HEK293 (cell line): ENCODE results near the gene GGT5.

ENCODE experiments used
- BCL11B ChIP-seq: fragments of 450-650 bp; formaldehyde crosslinking; IDR thresholded peaks from 2 replicates; pipeline ENCODE4 v1.5.1; 2016; ENCODE audit warnings: low read depth, missing biosample characterization, missing genetic modification characterization
- CTCF ChIP-seq: fragments of 450-650 bp; formaldehyde crosslinking; IDR thresholded peaks from 2 replicates; pipeline ENCODE4 v1.5.1; 2016; ENCODE audit warnings: missing biosample characterization, missing genetic modification characterization
- EGR2 ChIP-seq: fragments of 450-650 bp; formaldehyde crosslinking; IDR thresholded peaks from 2 replicates; pipeline ENCODE4 v1.5.1; 2016; ENCODE audit warnings: low read depth, missing biosample characterization, missing genetic modification characterization
- GLIS2 ChIP-seq: fragments of 450-650 bp; formaldehyde crosslinking; IDR thresholded peaks from 2 replicates; pipeline ENCODE4 v1.5.1; 2016; ENCODE audit warnings: missing biosample characterization, missing genetic modification characterization
- HOXC10 ChIP-seq: sonication (generic); formaldehyde crosslinking; IDR thresholded peaks from 2 replicates; pipeline ENCODE4 v1.8.1; 2023; ENCODE audit warnings: mild to moderate bottlenecking, missing genetic modification reagents
- KLF7 ChIP-seq: fragments of 450-650 bp; formaldehyde crosslinking; IDR thresholded peaks from 2 replicates; pipeline ENCODE4 v1.5.1; 2016; ENCODE audit warnings: missing biosample characterization, missing genetic modification characterization, borderline replicate concordance
- PBX3 ChIP-seq: sonication (generic); formaldehyde crosslinking; IDR thresholded peaks from 2 replicates; pipeline ENCODE4 v1.8.1; 2022; ENCODE audit warnings: mild to moderate bottlenecking, moderate library complexity, missing genetic modification reagents
- SALL2 ChIP-seq: fragments of 450-650 bp; formaldehyde crosslinking; IDR thresholded peaks from 2 replicates; pipeline ENCODE4 v1.5.0; 2017; ENCODE audit warnings: missing biosample characterization, mild to moderate bottlenecking, missing genetic modification characterization, borderline replicate concordance
- SCRT2 ChIP-seq: fragments of 450-650 bp; formaldehyde crosslinking; IDR thresholded peaks from 2 replicates; pipeline ENCODE4 v1.5.1; 2016; ENCODE audit warnings: missing biosample characterization, missing genetic modification characterization
- ZBTB20 ChIP-seq: fragments of 450-650 bp; formaldehyde crosslinking; IDR thresholded peaks from 2 replicates; pipeline ENCODE4 v1.5.1; 2016; ENCODE audit warnings: missing biosample characterization, missing genetic modification characterization
- ZFHX2 ChIP-seq: fragments of 450-650 bp; formaldehyde crosslinking; conservative IDR thresholded peaks from 2 replicates; pipeline ENCODE4 v1.5.1; 2016; ENCODE audit warnings: missing biosample characterization, missing genetic modification characterization
- ZNF138 ChIP-seq: fragments of 450-650 bp; formaldehyde crosslinking; IDR thresholded peaks from 2 replicates; pipeline ENCODE4 v1.5.1; 2016; ENCODE audit warnings: missing biosample characterization, missing genetic modification characterization, borderline replicate concordance
- ZNF148 ChIP-seq: fragments of 450-650 bp; formaldehyde crosslinking; IDR thresholded peaks from 2 replicates; pipeline ENCODE4 v1.5.0; 2017; ENCODE audit warnings: missing biosample characterization, missing genetic modification characterization, borderline replicate concordance
- ZNF211 ChIP-seq: fragments of 450-650 bp; formaldehyde crosslinking; IDR thresholded peaks from 2 replicates; pipeline ENCODE4 v1.5.1; 2016; ENCODE audit warnings: low read depth, missing biosample characterization, missing genetic modification characterization
- ZNF239 ChIP-seq: fragments of 450-650 bp; formaldehyde crosslinking; IDR thresholded peaks from 2 replicates; pipeline ENCODE4 v1.5.1; 2016; ENCODE audit warnings: missing biosample characterization, missing genetic modification characterization
- ZNF280D ChIP-seq: fragments of 450-650 bp; formaldehyde crosslinking; IDR thresholded peaks from 2 replicates; pipeline ENCODE4 v1.5.1; 2016; ENCODE audit warnings: missing biosample characterization, missing genetic modification characterization
- ZNF354C ChIP-seq: fragments of 450-650 bp; formaldehyde crosslinking; IDR thresholded peaks from 2 replicates; pipeline ENCODE4 v1.5.1; 2016; ENCODE audit warnings: missing biosample characterization, missing genetic modification characterization, low read depth, borderline replicate concordance
- ZNF394 ChIP-seq: fragments of 450-650 bp; formaldehyde crosslinking; IDR thresholded peaks from 2 replicates; pipeline ENCODE4 v1.5.1; 2016; ENCODE audit warnings: missing biosample characterization, missing genetic modification characterization, mild to moderate bottlenecking, moderate library complexity, borderline replicate concordance
- ZNF416 ChIP-seq: fragments of 450-650 bp; formaldehyde crosslinking; IDR thresholded peaks from 2 replicates; pipeline ENCODE4 v1.5.1; 2016; ENCODE audit warnings: missing biosample characterization, missing genetic modification characterization
- ZNF580 ChIP-seq: fragments of 450-650 bp; formaldehyde crosslinking; IDR thresholded peaks from 2 replicates; pipeline ENCODE4 v1.5.1; 2016; ENCODE audit warnings: missing biosample characterization, missing genetic modification characterization
- ZNF610 ChIP-seq: fragments of 450-650 bp; formaldehyde crosslinking; IDR thresholded peaks from 2 replicates; pipeline ENCODE4 v1.5.1; 2016; ENCODE audit warnings: missing biosample characterization, missing genetic modification characterization, borderline replicate concordance
- ZNF623 ChIP-seq: fragments of 450-650 bp; formaldehyde crosslinking; IDR thresholded peaks from 2 replicates; pipeline ENCODE4 v1.5.1; 2016; ENCODE audit warnings: missing biosample characterization, missing genetic modification characterization
- ZNF664 ChIP-seq: fragments of 450-650 bp; formaldehyde crosslinking; IDR thresholded peaks from 2 replicates; pipeline ENCODE4 v1.5.1; 2016; ENCODE audit warnings: missing biosample characterization, missing genetic modification characterization
- ZNF707 ChIP-seq: fragments of 450-650 bp; formaldehyde crosslinking; IDR thresholded peaks from 2 replicates; pipeline ENCODE4 v1.5.1; 2016; ENCODE audit warnings: missing biosample characterization, missing genetic modification characterization
- ZNF776 ChIP-seq: fragments of 450-650 bp; formaldehyde crosslinking; IDR thresholded peaks from 2 replicates; pipeline ENCODE4 v1.5.0; 2017; ENCODE audit warnings: missing biosample characterization, missing genetic modification characterization, borderline replicate concordance
- ZNF777 ChIP-seq: fragments of 450-650 bp; formaldehyde crosslinking; IDR thresholded peaks from 2 replicates; pipeline ENCODE4 v1.5.1; 2017; ENCODE audit warnings: missing biosample characterization, missing genetic modification characterization, borderline replicate concordance
- ZSCAN4 ChIP-seq: fragments of 450-650 bp; formaldehyde crosslinking; IDR thresholded peaks from 2 replicates; pipeline ENCODE4 v1.5.1; 2017; ENCODE audit warnings: missing biosample characterization, missing genetic modification characterization

Gene GGT5

GRCh38 chr22:24244144-24244787, 616 bp downstream of the GGT5 start (continued):
- TF ChIP-seq ZNF280D, result no peak
- no peak for TF ChIP-seq ZNF239 (tag by site-specific recombination)
- peak; percentile 84; the same call in 1 of the 2 replicates for TF ChIP-seq ZNF776
- TF ChIP-seq ZNF610, result no peak
- peak; percentile 64 for TF ChIP-seq ZBTB20
- no peak for TF ChIP-seq KLF7 (tag by site-specific recombination)
- TF ChIP-seq PBX3 (CRISPR knock-in tag), result no peak
- TF ChIP-seq ZNF416 (tag by site-specific recombination), result no peak
- TF ChIP-seq ZNF580 (tag by site-specific recombination), result no peak
- TF ChIP-seq ZSCAN4 (tag by site-specific recombination), result peak; percentile 90
- no peak for TF ChIP-seq ZNF664
- TF ChIP-seq CTCF (tag by site-specific recombination), result no peak
- no peak for TF ChIP-seq ZNF138
- TF ChIP-seq ZNF777 (tag by site-specific recombination), result peak; percentile 40; the same call in 1 of the 2 replicates
- no peak for TF ChIP-seq ZNF707 (tag by site-specific recombination)
- 0 out of 2 replicates have a peak, but pooled peaks have one; percentile 16 for TF ChIP-seq GLIS2
- peak; percentile 86; the same call in 1 of the 2 replicates for TF ChIP-seq ZNF148 (tag by site-specific recombination)
- peak; percentile 84 for TF ChIP-seq ZNF623 (tag by site-specific recombination)
- TF ChIP-seq ZFHX2 (tag by site-specific recombination), result peak; percentile 100
- 0 out of 2 replicates have a peak, but pooled peaks have one; percentile 26 for TF ChIP-seq SALL2 (tag by site-specific recombination)
- no peak for TF ChIP-seq ZNF211
- TF ChIP-seq BCL11B (tag by site-specific recombination), result peak; percentile 75
- TF ChIP-seq ZNF394, result no peak
- no peak for TF ChIP-seq HOXC10 (CRISPR knock-in tag)
- TF ChIP-seq SCRT2, result no peak
- peak; percentile 100 for TF ChIP-seq EGR2
- no peak for TF ChIP-seq ZNF354C (tag by site-specific recombination)
